ENCODE measurements around the gene PALMD. TPM values are rescaled to one million over a fixed set of nuclear protein-coding genes. Genes with fewer than 3 reads are reported as not detected.

The PALMD gene
- total RNA-seq, 1 experiment from 2014 or later, result not detected

DNA sequence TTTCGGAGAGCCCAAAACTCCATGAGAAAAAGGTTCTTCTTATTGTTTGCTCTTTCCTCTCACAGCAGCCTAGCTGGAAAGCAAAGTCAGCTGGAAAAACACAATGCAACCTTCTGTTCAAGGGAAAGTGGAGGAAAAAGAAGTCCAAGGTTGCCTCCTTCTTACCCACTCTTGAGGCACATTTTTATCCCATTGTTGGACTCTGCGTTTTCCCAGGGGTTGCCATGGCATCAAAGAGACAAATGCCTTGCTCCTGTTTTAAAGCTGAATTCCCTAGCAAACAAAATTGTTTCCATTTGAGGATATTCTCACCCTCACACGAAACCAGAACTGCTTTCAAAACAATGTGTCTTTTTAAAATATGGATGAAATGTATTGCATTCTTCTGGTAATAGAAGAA, 45.1 kb upstream of the PALMD start:
- no peak overlapping the region for H3K27ac ChIP-seq (ENCODE audit: insufficient read length, low read depth, low read length)
- Mint-ChIP-seq H3K27me3 (ENCODE audit: low read depth) (no peaks in the 10 kb centered on the region), H3K27ac (no peak overlapping the region; a peak in 1 of 7 replicates), H3K36me3 (ENCODE audit: insufficient read depth in 1 of 3, low read depth in 3 of 3) (no peaks in the 10 kb centered on the region), H3K4me1 (no peaks in the 10 kb centered on the region), H3K9me3 (no peaks in the 10 kb centered on the region), H3K4me3 (no peak overlapping the region)
- H3K23me2 ChIP-seq (ENCODE audit: insufficient read length, low read depth, low read length, poor library complexity, severe bottlenecking), result no peaks in the 10 kb centered on the region
- no peak overlapping the region for H3K4ac ChIP-seq (ENCODE audit: low read depth, low read length)
- H3K79me1 ChIP-seq (ENCODE audit: insufficient read depth, low read depth, low read length, poor library complexity, severe bottlenecking), result no peaks in the 10 kb centered on the region
- WGBS (ENCODE audit: extremely low coverage, insufficient read length, low lambda C conversion rate), result no CpG with 5 or more reads among the region's 3 CpGs
- no peak overlapping the region for H3K56ac ChIP-seq (ENCODE audit: insufficient read length, low read depth, low read length)
- H4K5ac ChIP-seq (ENCODE audit: insufficient read length, low read depth, low read length), result no peak overlapping the region
- no peaks in the 10 kb centered on the region for H3K9me3 ChIP-seq (ENCODE audit: control insufficient read depth, low read depth, low read length)
- H4K91ac ChIP-seq (ENCODE audit: insufficient read length, low read depth, low read length), result no peak overlapping the region
- H2BK120ac ChIP-seq (ENCODE audit: low read depth, low read length, poor library complexity, severe bottlenecking), result no peak overlapping the region
- no peak overlapping the region for H2BK12ac ChIP-seq (ENCODE audit: insufficient read length, low read depth, low read length)
- H3T11ph ChIP-seq (ENCODE audit: low read length), result no peak overlapping the region
- H4K8ac ChIP-seq (replicated peaks; ENCODE audit: insufficient read length, low read depth, low read length), result no peak overlapping the region
- TF ChIP-seq, protein P1, sequence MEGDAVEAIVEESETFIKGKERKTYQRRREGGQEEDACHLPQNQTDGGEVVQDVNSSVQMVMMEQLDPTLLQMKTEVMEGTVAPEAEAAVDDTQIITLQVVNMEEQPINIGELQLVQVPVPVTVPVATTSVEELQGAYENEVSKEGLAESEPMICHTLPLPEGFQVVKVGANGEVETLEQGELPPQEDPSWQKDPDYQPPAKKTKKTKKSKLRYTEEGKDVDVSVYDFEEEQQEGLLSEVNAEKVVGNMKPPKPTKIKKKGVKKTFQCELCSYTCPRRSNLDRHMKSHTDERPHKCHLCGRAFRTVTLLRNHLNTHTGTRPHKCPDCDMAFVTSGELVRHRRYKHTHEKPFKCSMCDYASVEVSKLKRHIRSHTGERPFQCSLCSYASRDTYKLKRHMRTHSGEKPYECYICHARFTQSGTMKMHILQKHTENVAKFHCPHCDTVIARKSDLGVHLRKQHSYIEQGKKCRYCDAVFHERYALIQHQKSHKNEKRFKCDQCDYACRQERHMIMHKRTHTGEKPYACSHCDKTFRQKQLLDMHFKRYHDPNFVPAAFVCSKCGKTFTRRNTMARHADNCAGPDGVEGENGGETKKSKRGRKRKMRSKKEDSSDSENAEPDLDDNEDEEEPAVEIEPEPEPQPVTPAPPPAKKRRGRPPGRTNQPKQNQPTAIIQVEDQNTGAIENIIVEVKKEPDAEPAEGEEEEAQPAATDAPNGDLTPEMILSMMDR (conservative IDR thresholded peaks at IDR 0.05), result no peak
- H3K27me3 ChIP-seq (ENCODE audit: insufficient read depth, low read length), result no peaks in the 10 kb centered on the region
- no peak overlapping the region for H3K23ac ChIP-seq (ENCODE audit: insufficient read length, low read depth, low read length)
- H2BK15ac ChIP-seq (ENCODE audit: low read depth, low read length), result no peak overlapping the region
- no peak overlapping the region for H2BK5ac ChIP-seq (ENCODE audit: insufficient read length, low read length)
- H3K4me2 ChIP-seq (ENCODE audit: insufficient read depth, insufficient read length, low read length), result no peak overlapping the region
- no peak overlapping the region for H3K14ac ChIP-seq (ENCODE audit: insufficient read depth, low read length)
- H3K79me2 ChIP-seq (ENCODE audit: insufficient read depth, low read length), result no peaks in the 10 kb centered on the region
- H2AFZ ChIP-seq (ENCODE audit: low read length), result no peak overlapping the region
- H2AK5ac ChIP-seq (ENCODE audit: insufficient read length, low read length), result no peak overlapping the region
- H3K9ac ChIP-seq (ENCODE audit: extremely low read depth, insufficient read length, low read length), result no peak overlapping the region
- no peak overlapping the region for H3K18ac ChIP-seq (ENCODE audit: insufficient read length, low read depth, low read length)
- H2BK20ac ChIP-seq (ENCODE audit: low read depth, low read length, poor library complexity, severe bottlenecking), result no peak overlapping the region
- DNase-seq, result no peak
- no peaks in the 10 kb centered on the region for H3K4me1 ChIP-seq (ENCODE audit: insufficient read depth, low read length)
- no peaks in the 10 kb centered on the region for H4K20me1 ChIP-seq (ENCODE audit: control insufficient read depth, insufficient read depth, insufficient read length)

Measured in H9 (cell line).